HCT116 (cell line): Measurements from ENCODE around the gene TGM6.

Source experiments
- CBX3 ChIP-seq: IDR thresholded peaks from 2 replicates; pipeline ENCODE4 v1.6.1; 2012; ENCODE audit warnings: low read depth
- CTCF ChIP-seq, 3 experiments: fragments of 200-600 bp in 1 of 3; sonication (generic) in 1 of 3; IDR thresholded peaks in 2 of 3; conservative IDR thresholded peaks in 1 of 3; 2 replicates each; pipeline ENCODE4 v1.5.1; 2012 to 2017; ENCODE audit warnings: low read depth in 2 of 3, low read length in 2 of 3, antibody characterized with exemption in 1 of 3, borderline replicate concordance in 1 of 3, control low read depth in 1 of 3, mild to moderate bottlenecking in 1 of 3, mixed read lengths in 1 of 3, mixed run types in 1 of 3, moderate library complexity in 1 of 3; ENCODE audit not compliant: insufficient read depth in 1 of 3
- EZH2 ChIP-seq: fragments of 200-600 bp; sonication (generic); IDR thresholded peaks from 2 replicates; pipeline ENCODE4 v1.6.1; 2017; ENCODE audit warnings: antibody characterized with exemption, mixed run types
- JUND ChIP-seq: IDR thresholded peaks from 2 replicates; pipeline ENCODE4 v1.6.1; 2012
- MAX ChIP-seq: IDR thresholded peaks from 2 replicates; pipeline ENCODE4 v1.6.1; 2012
- POLR2A ChIP-seq: IDR thresholded peaks from 2 replicates; pipeline ENCODE4 v1.7.0; 2011; ENCODE audit warnings: borderline replicate concordance; ENCODE audit not compliant: insufficient read depth, insufficient read length; ENCODE audit errors: extremely low read depth
- POLR2AphosphoS5 ChIP-seq: IDR thresholded peaks from 2 replicates; pipeline ENCODE4 v1.6.1; 2011; ENCODE audit warnings: mild to moderate bottlenecking, low read depth, low read length, moderate library complexity
- REST ChIP-seq: IDR thresholded peaks from 2 replicates; pipeline ENCODE4 v1.6.1; 2012; ENCODE audit warnings: low read depth
- SIN3A ChIP-seq: IDR thresholded peaks from 2 replicates; pipeline ENCODE4 v1.6.1; 2012; ENCODE audit warnings: low read depth
- TCF7L2 ChIP-seq: IDR thresholded peaks from 2 replicates; pipeline ENCODE4 v1.7.0; 2011; ENCODE audit warnings: borderline replicate concordance, inconsistent platforms; ENCODE audit not compliant: insufficient read depth, insufficient read length; ENCODE audit errors: extremely low read depth
- ZBTB33 ChIP-seq: IDR thresholded peaks from 2 replicates; pipeline ENCODE4 v1.6.1; 2011; ENCODE audit warnings: mild to moderate bottlenecking, low read length, moderate library complexity; ENCODE audit not compliant: insufficient replicate concordance; ENCODE audit errors: extremely low read depth
- ZFX ChIP-seq: fragments of 450-650 bp; IDR thresholded peaks from 2 replicates; pipeline ENCODE4 v1.6.1; 2017

GRCh38 chr20:2373098-2373497 is 7.6 kb upstream of the TGM6 start:
- no peak for TF ChIP-seq CTCF (IDR thresholded peaks at IDR 0.05 in 2 of 3, conservative IDR thresholded peaks at IDR 0.05 in 1 of 3; ENCODE audit: borderline replicate concordance in 1 of 3, insufficient read depth in 1 of 3, low read depth in 2 of 3, low read length in 2 of 3)
- no peak for TF ChIP-seq REST
- no peak for TF ChIP-seq SIN3A
- TF ChIP-seq POLR2A, result no peak
- TF ChIP-seq ZFX, result no peak
- TF ChIP-seq ZBTB33, result no peak
- TF ChIP-seq MAX, result no peak
- no peak for TF ChIP-seq CBX3
- TF ChIP-seq TCF7L2, result no peak
- no peak for TF ChIP-seq JUND
- no peak for TF ChIP-seq POLR2AphosphoS5
- TF ChIP-seq EZH2, result no peak
